Nephron progenitor cell (in vitro differentiated cells): ENCODE data around the gene DNAJB6.

Source experiments
- DNase-seq: peaks from one replicate; pipeline ENCODE4 v3.0.0; 2021
- H3K27ac Mint-ChIP-seq: 2 replicates; pipeline ENCODE4 v1.8.0; 2021; ENCODE audit warnings: mild to moderate bottlenecking, moderate library complexity, mixed read lengths
- H3K27me3 Mint-ChIP-seq: 2 replicates; pipeline ENCODE4 v1.8.0; 2021; ENCODE audit warnings: mild to moderate bottlenecking, low read depth, mixed read lengths; ENCODE audit not compliant: poor library complexity
- H3K36me3 Mint-ChIP-seq: 2 replicates; pipeline ENCODE4 v1.8.0; 2021; ENCODE audit warnings: low read depth, mixed read lengths
- H3K4me1 Mint-ChIP-seq: 2 replicates; pipeline ENCODE4 v1.8.0; 2021; ENCODE audit warnings: mixed read lengths
- H3K4me3 Mint-ChIP-seq: 2 replicates; pipeline ENCODE4 v1.8.0; 2021; ENCODE audit warnings: mild to moderate bottlenecking, moderate library complexity, mixed read lengths
- H3K9me3 Mint-ChIP-seq: 2 replicates; pipeline ENCODE4 v1.8.0; 2021; ENCODE audit warnings: mild to moderate bottlenecking, moderate library complexity, mixed read lengths
- TF ChIP-seq, protein P1 (sequence below): fragments of 200-600 bp; sonication (generic); IDR thresholded peaks from 2 replicates; pipeline ENCODE4 v1.5.0; 2021; ENCODE audit warnings: antibody characterized with exemption

Gene DNAJB6

DNA sequence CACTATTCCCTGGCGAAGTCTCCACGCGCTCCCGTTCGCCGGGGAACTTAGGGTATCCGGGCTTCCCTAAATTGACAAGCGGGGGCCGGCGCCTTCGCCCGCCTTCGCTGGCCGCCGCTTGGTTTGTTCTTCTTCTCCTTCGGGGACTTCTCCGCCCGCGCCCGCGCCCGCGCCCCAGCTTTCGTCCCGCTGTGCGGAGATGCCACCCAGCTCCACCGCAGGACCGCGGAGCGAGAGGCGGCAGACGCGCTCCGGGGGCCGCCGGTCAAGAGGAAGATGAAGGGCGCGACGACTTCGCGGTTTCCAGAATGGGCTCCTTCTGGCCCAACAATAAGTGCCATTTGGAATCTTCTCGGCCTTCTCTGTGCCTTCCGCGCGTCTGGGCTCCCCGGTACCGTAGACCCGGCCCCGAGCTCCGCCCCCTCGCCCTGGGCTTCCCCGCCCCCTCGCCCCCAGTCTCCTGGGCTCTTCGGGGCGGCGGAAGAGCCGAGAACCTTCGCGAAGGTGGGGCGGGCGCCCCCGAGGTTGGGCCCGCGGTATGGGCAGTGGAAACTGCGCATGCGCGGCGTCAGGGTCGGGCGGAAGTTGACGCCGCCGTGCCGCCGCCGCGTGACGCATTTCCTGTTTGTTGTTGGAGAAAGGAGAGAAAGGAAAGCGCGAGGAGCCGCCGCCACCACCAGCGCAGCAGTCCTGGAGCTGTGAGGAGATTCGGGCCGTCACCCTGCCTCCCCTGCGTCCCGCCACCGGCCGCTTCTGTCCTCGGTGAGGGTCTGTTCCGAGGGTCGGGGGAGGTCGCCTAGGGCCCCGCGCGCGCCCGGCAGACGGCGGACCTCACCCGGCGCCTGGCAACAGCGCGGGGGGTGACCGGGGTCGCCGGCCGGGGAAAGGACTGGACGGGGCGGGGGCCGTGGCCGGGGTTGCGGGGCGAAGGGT, at the start of gene DNAJB6:
TSS of gene DNAJB6 (plus strand) at position 622 of the 933 bp plus-strand sequence. CDS start 21,569 bp downstream, outside the sequence.
- Mint-ChIP-seq H3K27ac (peak within 1 kb of the TSS; percentile 100), H3K27me3 (peaks cover 33% of the 10 kb centered on the region), H3K36me3 (peaks cover 17% of the 10 kb centered on the region), H3K9me3 (peaks cover 15% of the 10 kb centered on the region), H3K4me3 (peak within 1 kb of the TSS; percentile 93), H3K4me1 (peaks cover 33% of the 10 kb centered on the region)
- TF ChIP-seq, protein P1, sequence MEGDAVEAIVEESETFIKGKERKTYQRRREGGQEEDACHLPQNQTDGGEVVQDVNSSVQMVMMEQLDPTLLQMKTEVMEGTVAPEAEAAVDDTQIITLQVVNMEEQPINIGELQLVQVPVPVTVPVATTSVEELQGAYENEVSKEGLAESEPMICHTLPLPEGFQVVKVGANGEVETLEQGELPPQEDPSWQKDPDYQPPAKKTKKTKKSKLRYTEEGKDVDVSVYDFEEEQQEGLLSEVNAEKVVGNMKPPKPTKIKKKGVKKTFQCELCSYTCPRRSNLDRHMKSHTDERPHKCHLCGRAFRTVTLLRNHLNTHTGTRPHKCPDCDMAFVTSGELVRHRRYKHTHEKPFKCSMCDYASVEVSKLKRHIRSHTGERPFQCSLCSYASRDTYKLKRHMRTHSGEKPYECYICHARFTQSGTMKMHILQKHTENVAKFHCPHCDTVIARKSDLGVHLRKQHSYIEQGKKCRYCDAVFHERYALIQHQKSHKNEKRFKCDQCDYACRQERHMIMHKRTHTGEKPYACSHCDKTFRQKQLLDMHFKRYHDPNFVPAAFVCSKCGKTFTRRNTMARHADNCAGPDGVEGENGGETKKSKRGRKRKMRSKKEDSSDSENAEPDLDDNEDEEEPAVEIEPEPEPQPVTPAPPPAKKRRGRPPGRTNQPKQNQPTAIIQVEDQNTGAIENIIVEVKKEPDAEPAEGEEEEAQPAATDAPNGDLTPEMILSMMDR = no peak
- DNase-seq = peak; percentile 96

DNA sequence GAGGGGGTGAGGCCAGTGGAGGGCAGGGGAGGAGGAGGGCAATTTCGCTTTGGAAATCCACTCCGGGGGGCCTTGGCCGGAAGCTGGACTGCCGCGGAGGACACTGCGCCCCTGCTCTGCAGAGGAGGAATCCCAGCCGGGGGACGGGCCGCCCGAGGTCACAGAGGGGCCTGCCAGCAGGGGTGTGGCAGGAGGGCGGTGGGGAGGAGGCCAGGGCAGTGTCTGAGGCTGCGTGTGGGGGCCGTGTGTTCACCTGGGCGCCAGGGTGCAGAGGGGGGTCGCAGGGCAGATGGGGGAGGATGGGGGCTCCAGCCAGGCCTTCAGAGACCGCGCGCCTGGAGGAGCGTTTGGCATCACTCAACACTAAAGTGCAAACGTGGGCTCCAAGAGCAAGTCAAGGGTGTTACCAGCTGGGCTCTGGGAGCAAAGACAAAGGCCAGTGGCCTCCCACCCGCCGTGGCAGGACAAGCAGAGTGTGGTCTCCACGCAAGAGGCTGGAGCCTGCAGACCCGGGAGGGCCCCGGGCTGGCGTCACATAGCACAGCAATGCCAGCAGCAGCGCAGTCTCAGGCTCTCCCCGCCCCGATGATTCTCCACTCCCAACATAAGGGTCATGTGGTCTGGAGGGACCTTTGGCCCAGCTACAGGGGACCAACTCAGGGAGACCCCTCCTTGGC, 45.3 kb upstream of the DNAJB6 start:
- TF ChIP-seq, protein P1 = no peak
- Mint-ChIP-seq H3K27me3 (no peaks in the 10 kb centered on the region), H3K4me1 (peaks cover 11% of the 10 kb centered on the region), H3K9me3 (peaks cover 13% of the 10 kb centered on the region), H3K36me3 (no peaks in the 10 kb centered on the region), H3K27ac (no peak overlapping the region), H3K4me3 (no peak overlapping the region)
- no peak for DNase-seq

DNA sequence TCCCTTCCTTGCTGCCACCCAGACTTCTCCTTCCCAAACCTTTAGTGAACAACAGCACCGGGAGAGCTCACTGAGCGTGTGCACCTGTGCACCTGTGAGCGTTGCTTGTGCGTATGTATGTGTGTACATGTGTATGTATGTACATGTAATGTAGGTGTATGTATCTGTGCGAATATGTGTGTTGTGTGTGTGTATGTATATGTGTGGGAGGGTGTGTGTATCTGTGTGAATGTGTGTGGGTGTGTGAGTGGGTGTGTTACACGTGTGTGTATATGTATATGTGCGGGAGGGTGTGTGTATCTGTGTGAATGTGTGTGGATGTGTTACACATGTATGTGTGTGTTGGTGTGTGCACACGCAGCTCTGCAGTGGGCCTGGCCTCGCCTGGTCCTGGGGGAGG, 44.5 kb upstream of the DNAJB6 start:
- Mint-ChIP-seq H3K9me3 (peaks cover 13% of the 10 kb centered on the region), H3K4me3 (no peak overlapping the region), H3K36me3 (no peaks in the 10 kb centered on the region), H3K4me1 (peaks cover 11% of the 10 kb centered on the region), H3K27ac (peak overlapping the region; percentile 1), H3K27me3 (no peaks in the 10 kb centered on the region)
- no peak for DNase-seq
- TF ChIP-seq, protein P1 = no peak

DNA sequence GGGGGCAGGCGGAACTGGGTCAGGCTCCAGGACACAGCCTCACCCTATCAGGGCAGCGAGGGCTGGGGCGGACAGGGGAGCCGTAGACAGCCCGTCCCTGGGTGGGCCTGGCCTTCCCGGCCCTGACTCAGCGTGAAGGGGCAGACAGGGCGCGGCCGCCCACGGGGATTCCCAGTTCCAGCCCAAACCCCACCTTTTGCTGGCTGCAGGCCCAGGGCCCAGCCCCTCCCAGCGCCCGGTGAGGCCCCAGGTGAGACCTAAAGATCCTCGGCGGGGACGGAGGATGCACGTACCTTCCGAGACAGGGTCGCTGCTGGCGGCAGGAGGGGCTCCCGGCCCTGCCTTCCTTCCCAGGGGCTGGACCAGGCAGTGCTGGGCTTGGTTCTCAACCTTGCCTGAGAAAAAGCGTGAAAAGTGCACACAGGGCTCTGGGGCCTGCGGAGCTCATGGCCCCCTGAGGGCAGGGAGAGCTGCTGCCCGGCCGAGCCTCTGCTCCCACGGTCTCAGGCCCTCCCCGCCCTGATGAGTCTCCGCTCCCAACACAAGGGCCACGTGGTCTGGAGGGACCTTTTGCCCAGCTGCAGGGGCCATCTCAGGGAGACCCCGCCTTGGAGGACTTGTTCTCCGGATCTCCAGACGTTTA, 43.9 kb upstream of the DNAJB6 start:
- Mint-ChIP-seq H3K27ac (no peak overlapping the region), H3K4me1 (peaks cover 11% of the 10 kb centered on the region), H3K4me3 (no peak overlapping the region), H3K36me3 (no peaks in the 10 kb centered on the region), H3K9me3 (peaks cover 7% of the 10 kb centered on the region), H3K27me3 (peaks cover 2% of the 10 kb centered on the region)
- TF ChIP-seq, protein P1 = no peak
- DNase-seq = no peak

DNA sequence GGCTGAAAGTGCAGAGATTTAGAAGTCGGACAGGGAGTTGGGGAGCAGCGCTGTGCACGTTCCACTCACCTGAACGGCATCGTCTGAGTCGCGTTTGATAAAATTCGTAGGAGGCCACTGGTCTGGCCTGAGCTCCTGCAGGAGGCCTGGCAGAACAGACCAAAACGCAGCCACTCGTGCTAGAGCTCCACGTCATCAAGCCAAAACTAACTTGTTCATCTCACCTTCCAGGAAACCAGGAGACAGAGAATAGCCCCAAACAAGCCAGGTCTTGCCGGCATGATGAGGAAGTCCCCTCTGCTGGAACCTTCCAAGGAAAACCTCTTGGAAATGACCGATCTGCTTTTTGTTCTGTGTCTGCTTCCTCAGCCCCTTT, 43.4 kb upstream of the DNAJB6 start:
- Mint-ChIP-seq H3K36me3 (no peaks in the 10 kb centered on the region), H3K9me3 (peaks cover 3% of the 10 kb centered on the region), H3K27ac (no peak overlapping the region), H3K27me3 (peaks cover 4% of the 10 kb centered on the region), H3K4me1 (peaks cover 11% of the 10 kb centered on the region), H3K4me3 (no peak overlapping the region)
- TF ChIP-seq, protein P1 = no peak
- DNase-seq = no peak
